Measurements from ENCODE around the gene CHCT1. TPM values are rescaled to one million over a fixed set of nuclear protein-coding genes. Genes with fewer than 3 reads are reported as not detected.

The CHCT1 gene
- total RNA-seq, 6 experiments from 2014 or later = not detected

DNA sequence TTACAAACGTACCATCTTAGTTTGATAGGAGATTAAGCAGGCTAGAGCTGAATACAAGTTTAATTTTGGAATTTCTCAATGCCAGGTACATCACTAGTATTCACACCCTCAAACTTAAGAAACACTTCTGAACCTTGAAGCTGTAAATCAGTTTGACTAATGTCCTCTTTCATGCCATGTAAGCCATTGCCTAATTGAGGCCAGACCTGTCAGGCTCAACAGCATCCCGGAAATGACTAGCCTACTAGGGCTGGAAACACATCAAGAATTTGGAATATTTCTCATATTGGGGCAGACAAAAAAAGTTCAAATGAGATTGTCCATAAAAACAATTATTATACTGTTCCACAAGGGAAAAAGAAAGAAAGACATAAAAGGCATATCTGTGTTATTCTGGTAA is 32.1 kb upstream of the CHCT1 start:
- Histone ChIP-seq H3K27ac (peak overlapping the region in 2 of 3 donors; percentile 85 to 91), H3K27me3 (no peaks in the 10 kb centered on the region), H3K4me1 (peaks cover 0 to 31% (median 9%) of the 10 kb centered on the region in 4 donors), H3K36me3 (no peaks in the 10 kb centered on the region), H3K4me3 (peak overlapping the region in 2 of 3 donors; percentile 81 to 87), H3K9me3 (no peaks in the 10 kb centered on the region)
- 33% methylated on average over 2 of the region's 2 CpGs for WGBS (ENCODE audit: insufficient coverage, low coverage, low lambda C conversion rate, missing lambda C conversion rate)
- DNase-seq (no peak), ATAC-seq (no peak)
- TF ChIP-seq, protein P1, sequence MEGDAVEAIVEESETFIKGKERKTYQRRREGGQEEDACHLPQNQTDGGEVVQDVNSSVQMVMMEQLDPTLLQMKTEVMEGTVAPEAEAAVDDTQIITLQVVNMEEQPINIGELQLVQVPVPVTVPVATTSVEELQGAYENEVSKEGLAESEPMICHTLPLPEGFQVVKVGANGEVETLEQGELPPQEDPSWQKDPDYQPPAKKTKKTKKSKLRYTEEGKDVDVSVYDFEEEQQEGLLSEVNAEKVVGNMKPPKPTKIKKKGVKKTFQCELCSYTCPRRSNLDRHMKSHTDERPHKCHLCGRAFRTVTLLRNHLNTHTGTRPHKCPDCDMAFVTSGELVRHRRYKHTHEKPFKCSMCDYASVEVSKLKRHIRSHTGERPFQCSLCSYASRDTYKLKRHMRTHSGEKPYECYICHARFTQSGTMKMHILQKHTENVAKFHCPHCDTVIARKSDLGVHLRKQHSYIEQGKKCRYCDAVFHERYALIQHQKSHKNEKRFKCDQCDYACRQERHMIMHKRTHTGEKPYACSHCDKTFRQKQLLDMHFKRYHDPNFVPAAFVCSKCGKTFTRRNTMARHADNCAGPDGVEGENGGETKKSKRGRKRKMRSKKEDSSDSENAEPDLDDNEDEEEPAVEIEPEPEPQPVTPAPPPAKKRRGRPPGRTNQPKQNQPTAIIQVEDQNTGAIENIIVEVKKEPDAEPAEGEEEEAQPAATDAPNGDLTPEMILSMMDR (IDR thresholded peaks at IDR 0.05) = no peak
- no peak for TF ChIP-seq POLR2A (IDR thresholded peaks at IDR 0.05)
- intact Hi-C loops (cut with DNase I) = no loop called here

- Histone ChIP-seq H3K9me3 (no peaks in the 10 kb centered on the region), H3K4me1 (peaks cover 0 to 23% (median 6%) of the 10 kb centered on the region in 4 donors), H3K27ac (peak overlapping the region; percentile 85 to 91 (median 86)), H3K36me3 (no peaks in the 10 kb centered on the region), H3K27me3 (no peaks in the 10 kb centered on the region), H3K4me3 (peak overlapping the region; percentile 81 to 87 (median 82))
- intact Hi-C loops (cut with DNase I) = no loop called here
- whole genome bisulfite sequencing (ENCODE audit: insufficient coverage, low coverage, low lambda C conversion rate, missing lambda C conversion rate) = 2% methylated on average over 13 of the region's 15 CpGs
- DNase-seq (peak; percentile 29 to 58 (median 54)), ATAC-seq (peak; percentile 3 to 17 (median 10))
- TF ChIP-seq, protein P1 (IDR thresholded peaks at IDR 0.05) = no peak
- peak; percentile 18 for TF ChIP-seq POLR2A (IDR thresholded peaks at IDR 0.05)
Measured at GRCh38 chr17:60390925-60391470, 31.3 kb upstream of the CHCT1 start.

- Histone ChIP-seq H3K4me3 (peak overlapping the region; percentile 81 to 87 (median 82)), H3K4me1 (peaks cover 0 to 17% (median 6%) of the 10 kb centered on the region in 4 donors), H3K27me3 (no peaks in the 10 kb centered on the region), H3K27ac (peak overlapping the region; percentile 85 to 91 (median 86)), H3K9me3 (no peaks in the 10 kb centered on the region), H3K36me3 (no peaks in the 10 kb centered on the region)
- ATAC-seq (peak; percentile 42 to 58 (median 50)), DNase-seq (no peak)
- TF ChIP-seq, protein P1 (IDR thresholded peaks at IDR 0.05) = no peak
- TF ChIP-seq POLR2A (IDR thresholded peaks at IDR 0.05) = no peak
- 0% methylated on average over 24 of the region's 36 CpGs for WGBS (ENCODE audit: insufficient coverage, low coverage, low lambda C conversion rate, missing lambda C conversion rate)
- intact Hi-C loops (cut with DNase I) = no loop called here
Measured at GRCh38 chr17:60391471-60392041, 30.7 kb upstream of the CHCT1 start.

DNA sequence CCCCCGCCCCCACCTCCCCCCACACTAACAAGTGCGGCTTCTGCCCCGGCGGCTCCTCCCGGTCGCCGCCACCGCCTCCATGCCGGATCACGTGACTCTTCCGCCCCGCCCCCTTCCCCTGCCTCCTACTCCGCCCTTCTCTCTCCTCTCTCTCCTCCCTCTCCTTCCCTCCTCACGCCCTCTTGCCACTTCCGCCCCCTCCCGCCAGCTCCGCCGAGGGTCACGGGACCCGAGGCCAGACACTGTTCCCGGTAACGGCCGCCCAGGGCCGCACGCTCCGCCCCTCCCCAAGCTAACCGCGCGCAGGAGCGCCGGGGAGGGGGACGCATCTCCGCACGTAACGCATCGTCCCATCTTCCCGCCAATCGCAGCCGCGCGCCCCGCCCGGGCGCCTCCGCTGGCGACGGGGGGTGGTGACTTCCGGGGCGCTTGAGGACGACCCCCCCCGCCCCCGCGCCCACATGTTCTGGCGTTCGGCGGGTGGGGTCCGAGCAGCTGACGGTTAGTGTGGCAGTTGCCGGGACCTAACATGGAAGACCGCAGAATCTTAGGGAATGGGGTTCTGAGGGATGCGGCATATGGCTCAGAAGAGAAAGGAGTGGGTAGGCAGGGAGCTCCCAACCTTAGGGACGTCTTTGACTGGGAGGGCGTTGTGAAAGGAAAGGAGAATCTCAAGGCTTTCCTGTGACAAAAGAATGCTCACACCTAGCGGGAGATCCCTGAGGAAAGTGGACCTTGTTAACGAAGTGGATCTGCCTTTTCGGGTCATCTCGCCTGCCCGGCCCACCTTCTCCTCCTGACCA is 30.0 kb upstream of the CHCT1 start, which contains the start of gene USP32:
USP32 (minus strand) TSS at position 92 of the 803 bp plus-strand sequence. CDS start 194 bp downstream, outside the sequence.
- DNase-seq (peak; percentile 99 to 100 (median 100)), ATAC-seq (peak; percentile 91 to 96 (median 94))
- TF ChIP-seq, protein P1 (IDR thresholded peaks at IDR 0.05) = peak; percentile 15 to 33 (median 22)
- peak; percentile 75 for TF ChIP-seq POLR2A (IDR thresholded peaks at IDR 0.05)
- H3K27me3 ChIP-seq = no peaks in the 10 kb centered on the region
- under 1% methylated on average over 30 of the region's 68 CpGs for WGBS (ENCODE audit: insufficient coverage, low coverage, low lambda C conversion rate, missing lambda C conversion rate)
- H3K36me3 ChIP-seq = no peaks in the 10 kb centered on the region
- H3K4me3 ChIP-seq = peak within 1 kb of the TSS; percentile 81 to 87 (median 82)
- no peaks in the 10 kb centered on the region for H3K9me3 ChIP-seq
- intact Hi-C loops (cut with DNase I) = no loop called here
- peaks cover 0 to 13% (median 6%) of the 10 kb centered on the region in 4 donors for H3K4me1 ChIP-seq
- H3K27ac ChIP-seq = peak within 1 kb of the TSS; percentile 85 to 94 (median 93)
